ENCODE results near the gene RPLP2.

The RPLP2 gene

GRCh38 chr11:774873-775592 is 34.7 kb upstream of the RPLP2 start:
- ATAC-seq: no peak

GRCh38 chr11:776263-776560 is 33.6 kb upstream of the RPLP2 start:
- no peak for ATAC-seq

- ATAC-seq: peak; percentile 41 to 55
Observed at GRCh38 chr11:776561-777287, 33.0 kb upstream of the RPLP2 start.

GRCh38 chr11:777288-778255 is 32.2 kb upstream of the RPLP2 start, which contains the start of gene GATD1:
GATD1 (minus strand) TSS chr11:777487; CDS start chr11:777462, 25 bp downstream.
- peak; percentile 84 to 86 for ATAC-seq

- no peak for ATAC-seq
Observed at GRCh38 chr11:778976-779954, 30.5 kb upstream of the RPLP2 start.

- ATAC-seq: no peak
Observed at GRCh38 chr11:779955-780532, 29.7 kb upstream of the RPLP2 start.

GRCh38 chr11:782264-783174 is 27.2 kb upstream of the RPLP2 start:
- no peak for ATAC-seq

- peak in 1 of 2 donors; percentile 74 for ATAC-seq
Observed at GRCh38 chr11:783581-784015, 26.2 kb upstream of the RPLP2 start.

GRCh38 chr11:786235-787083 is 23.3 kb upstream of the RPLP2 start:
- ATAC-seq: no peak

GRCh38 chr11:787084-787675 is 22.6 kb upstream of the RPLP2 start:
- no peak for ATAC-seq

- ATAC-seq: no peak
Observed at GRCh38 chr11:788009-788640, 21.6 kb upstream of the RPLP2 start.

GRCh38 chr11:788953-789940 is 20.5 kb upstream of the RPLP2 start:
- no peak for ATAC-seq

- ATAC-seq: peak; percentile 44 to 65
Observed at GRCh38 chr11:789943-790342, 19.8 kb upstream of the RPLP2 start, which contains the start of gene CEND1. CEND1 (minus strand) TSS chr11:790090; CDS start chr11:788576, 1,514 bp downstream.

GRCh38 chr11:790721-791564 is 18.8 kb upstream of the RPLP2 start:
- no peak for ATAC-seq

GRCh38 chr11:791658-792534 is 17.9 kb upstream of the RPLP2 start:
- no peak for ATAC-seq

Data from activated CD4-positive, CD25-positive, alpha-beta regulatory T cell treated with anti-CD3 and anti-CD28 coated beads, Interleukin-2, amount 50 U/mL, for 24 hours (primary cell).